Thoracic aorta (tissue), 2 donors: ENCODE measurements around the gene PDXP. TPM values are rescaled to one million over a fixed set of nuclear protein-coding genes. Genes with fewer than 3 reads are reported as not detected.
"Not testable (repeated sequence)": the region's sequence is repeated elsewhere in the genome, so short reads cannot be mapped to it uniquely, and the experiment has no call there.

Experiments
- ATAC-seq: fragments of 150-250 bp; one replicate; pipeline ENCODE4 v1.8.0; 2017; ENCODE audit warnings: low read depth; ENCODE audit not compliant: insufficient number of reproducible peaks, low FRiP score
- DNase-seq: peaks from one replicate; pipeline ENCODE4 v3.0.0-alpha.2; 2020; ENCODE audit warnings: low spot score
- H3K27ac ChIP-seq, 2 donors: fragments of 200-600 bp; sonication (generic); 1 replicate in 1 of 2; 2 replicates in 1 of 2; pipeline ENCODE4 v1.5.1; 2016; ENCODE audit warnings: mild to moderate bottlenecking in 2 of 2, moderate library complexity in 2 of 2
- H3K27me3 ChIP-seq: fragments of 200-600 bp; sonication (generic); replicated peaks from 2 replicates; pipeline ENCODE4 v1.6.0; 2016; ENCODE audit warnings: mild to moderate bottlenecking; ENCODE audit not compliant: insufficient read depth
- H3K36me3 ChIP-seq: fragments of 200-600 bp; sonication (generic); one replicate; pipeline ENCODE4 v1.5.1; 2016
- H3K4me1 ChIP-seq, 2 donors: fragments of 200-600 bp; sonication (generic); 1 replicate in 1 of 2; 2 replicates in 1 of 2; pipeline versions ENCODE4 v1.5.1 to v1.6.0; 2016; ENCODE audit warnings: low read depth in 2 of 2, mild to moderate bottlenecking in 1 of 2; ENCODE audit not compliant: control insufficient read depth in 1 of 2
- H3K4me3 ChIP-seq: fragments of 200-600 bp; sonication (generic); 2 replicates; pipeline ENCODE4 v1.5.1; 2016; ENCODE audit warnings: mild to moderate bottlenecking
- H3K9me3 ChIP-seq: fragments of 200-600 bp; sonication (generic); 2 replicates; pipeline ENCODE4 v1.5.1; 2016
- CTCF ChIP-seq: fragments of 200-600 bp; sonication (generic); IDR thresholded peaks from one replicate; pipeline ENCODE4 v1.5.1; 2019; ENCODE audit warnings: antibody characterized with exemption
- total RNA-seq, 2 donors: library from RNA; depleted of rRNA; stranded (reverse); fragments of >200 nt; gene quantifications; one replicate each; pipeline versions ENCODE4 v1.1.0 to v1.2.3, GENCODE V29; 2016

Gene PDXP
- total RNA-seq, 2 donors from 2014 or later = 6.3 to 13.8 TPM

DNA sequence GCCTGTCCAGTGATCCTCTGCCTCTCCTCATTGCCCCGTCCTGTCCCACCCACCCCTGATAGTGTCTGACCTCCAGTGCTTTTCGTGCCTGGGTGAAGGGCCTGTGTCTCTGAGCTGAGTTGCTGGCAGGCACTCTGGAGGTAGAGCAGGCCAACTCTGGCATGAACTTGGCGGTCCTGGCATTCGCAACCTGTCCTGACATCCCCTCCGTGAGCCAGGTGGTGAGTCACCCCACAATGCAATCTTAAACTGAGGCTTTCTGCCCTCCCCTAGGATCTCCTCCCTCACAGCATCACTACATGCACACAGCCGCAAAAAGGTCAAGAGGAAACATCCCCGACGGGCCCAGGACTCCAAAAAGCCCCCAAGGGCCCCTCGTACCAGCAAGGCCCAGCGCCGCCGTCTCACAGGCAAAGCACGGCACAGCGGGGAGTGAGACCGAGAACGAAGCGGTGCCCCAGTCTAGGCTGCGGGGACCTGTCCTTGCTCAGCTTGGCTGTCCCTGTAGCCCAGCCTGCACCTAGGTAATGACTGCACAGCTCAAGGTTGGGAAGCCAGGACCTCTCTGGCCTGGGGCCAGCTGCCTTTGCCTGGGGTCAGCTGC is 32.5 kb downstream of the PDXP start:
- no peak for TF ChIP-seq CTCF
- no peaks in the 10 kb centered on the region for H3K27me3 ChIP-seq
- no peaks in the 10 kb centered on the region for H3K9me3 ChIP-seq
- no peak overlapping the region for H3K4me3 ChIP-seq
- no peak for ATAC-seq
- H3K27ac ChIP-seq = no peak overlapping the region
- H3K4me1 ChIP-seq = peaks cover 7 to 17% of the 10 kb centered on the region in 2 donors
- peaks cover 21% of the 10 kb centered on the region for H3K36me3 ChIP-seq
- no peak for DNase-seq

DNA sequence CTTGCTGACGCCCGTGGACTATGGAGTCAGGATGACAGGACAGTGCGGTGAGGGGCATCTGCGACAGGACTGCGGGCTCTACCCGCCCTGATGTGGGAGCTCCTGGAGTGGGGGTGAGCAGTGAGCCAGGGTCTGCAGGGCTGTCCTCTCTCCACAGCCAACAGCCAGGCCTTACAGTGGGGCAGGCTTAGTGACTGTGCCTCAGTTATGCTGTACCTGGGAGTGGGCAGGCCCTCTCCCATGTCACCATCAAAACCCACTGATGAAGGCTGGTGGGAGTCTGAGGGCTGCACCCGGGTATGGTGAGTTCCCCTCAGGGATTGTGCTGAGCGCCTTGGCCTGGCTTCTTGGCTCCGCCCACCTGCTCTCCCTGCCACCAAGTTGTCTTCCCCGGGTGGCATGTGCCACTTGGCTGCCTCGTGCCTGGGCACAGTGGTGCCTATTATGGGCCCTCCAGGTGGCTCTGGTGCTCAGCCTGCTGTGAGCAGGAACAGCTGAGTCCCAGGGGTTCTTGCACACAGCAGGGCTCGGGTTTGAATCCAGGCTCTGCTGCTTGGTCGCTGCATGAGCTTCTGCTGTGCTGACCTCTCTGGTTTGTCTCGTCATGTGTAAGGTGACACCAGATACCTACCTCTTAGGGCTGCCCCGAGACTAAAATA is 34.2 kb downstream of the PDXP start:
- no peak for DNase-seq

GRCh38 chr22:37694131-37694530 is 35.6 kb downstream of the PDXP start:
- not testable (repeated sequence) for H3K4me3 ChIP-seq, H3K9me3 ChIP-seq, H3K27ac ChIP-seq, DNase-seq, H3K27me3 ChIP-seq, ATAC-seq
- Histone ChIP-seq H3K4me1 (peaks cover 10 to 12% of the 10 kb centered on the region in 2 donors), H3K36me3 (peaks cover 16% of the 10 kb centered on the region)

More for the DNA sequence above, 34.2 kb downstream of the PDXP start:
- Histone ChIP-seq H3K4me3 (no peak overlapping the region), H3K4me1 (peaks cover 10 to 12% of the 10 kb centered on the region in 2 donors), H3K9me3 (no peaks in the 10 kb centered on the region), H3K27me3 (no peaks in the 10 kb centered on the region), H3K27ac (no peak overlapping the region), H3K36me3 (peaks cover 21% of the 10 kb centered on the region)
- no peak for TF ChIP-seq CTCF
- no peak for ATAC-seq

DNA sequence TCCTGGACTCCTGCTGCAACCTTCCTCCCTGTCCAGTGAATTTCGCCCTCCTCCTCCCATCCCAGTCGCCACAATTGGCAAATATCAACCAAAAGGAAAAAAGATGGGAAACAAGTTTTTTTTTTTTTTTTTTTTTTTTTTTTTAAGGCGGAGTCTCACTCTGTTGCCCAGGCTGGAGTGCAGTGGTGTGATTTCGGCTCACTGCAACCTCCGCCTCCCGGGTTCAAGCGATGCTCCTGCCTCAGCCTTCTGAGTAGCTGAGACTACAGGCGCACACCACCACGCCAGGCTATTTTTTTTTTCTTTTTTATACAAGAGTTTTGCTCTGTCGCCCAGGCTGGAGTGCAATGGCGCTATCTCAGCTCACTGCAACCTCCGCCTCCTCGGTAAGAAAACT is 37.7 kb downstream of the PDXP start:
- H3K9me3 ChIP-seq, H3K27me3 ChIP-seq, ATAC-seq, DNase-seq, H3K36me3 ChIP-seq: not testable (repeated sequence)
- peak overlapping the region; percentile 44 to 51 for H3K27ac ChIP-seq
- H3K4me1 ChIP-seq = peaks cover 10 to 12% of the 10 kb centered on the region in 2 donors
- H3K4me3 ChIP-seq = peak overlapping the region; percentile 65

- Histone ChIP-seq H3K4me1 (peaks cover 10 to 12% of the 10 kb centered on the region in 2 donors), H3K9me3 (no peaks in the 10 kb centered on the region), H3K27me3 (no peaks in the 10 kb centered on the region), H3K36me3 (peaks cover under 1% of the 10 kb centered on the region), H3K27ac (peak within 1 kb of the TSS; percentile 44 to 62), H3K4me3 (peak within 1 kb of the TSS; percentile 65)
- DNase-seq (peak; percentile 96), ATAC-seq (peak; percentile 94)
- peak; percentile 53 for TF ChIP-seq CTCF
These were observed 38.4 kb downstream of the PDXP start, which contains the start of gene TRIOBP for GRCh38 chr22:37696657-37697537. Gene TRIOBP (plus strand): TSS chr22:37697048. CDS start chr22:37701366, 4,318 bp downstream.

DNA sequence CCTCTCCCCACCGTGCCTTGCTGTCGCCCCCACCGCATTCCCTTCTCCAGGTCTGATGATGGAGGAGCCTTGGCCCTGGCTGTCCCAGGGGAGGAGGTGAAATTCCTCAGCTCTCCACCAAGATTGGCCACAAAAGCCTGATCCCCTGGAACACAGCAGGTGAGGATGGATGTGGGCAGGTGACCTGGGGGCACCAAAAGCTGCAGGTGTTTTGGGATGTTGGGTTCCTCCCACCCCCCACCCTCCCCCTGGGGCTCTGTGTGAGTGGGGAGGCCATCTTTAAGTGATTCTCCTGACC is 39.0 kb downstream of the PDXP start:
- H3K27me3 ChIP-seq = no peaks in the 10 kb centered on the region
- no peak for ATAC-seq
- no peak overlapping the region for H3K4me3 ChIP-seq
- TF ChIP-seq CTCF = no peak
- peak overlapping the region; percentile 44 to 62 for H3K27ac ChIP-seq
- H3K4me1 ChIP-seq = peaks cover 10 to 12% of the 10 kb centered on the region in 2 donors
- no peaks in the 10 kb centered on the region for H3K9me3 ChIP-seq
- no peaks in the 10 kb centered on the region for H3K36me3 ChIP-seq
- DNase-seq = no peak
